ENCODE data around the gene PPCDC.

DNA sequence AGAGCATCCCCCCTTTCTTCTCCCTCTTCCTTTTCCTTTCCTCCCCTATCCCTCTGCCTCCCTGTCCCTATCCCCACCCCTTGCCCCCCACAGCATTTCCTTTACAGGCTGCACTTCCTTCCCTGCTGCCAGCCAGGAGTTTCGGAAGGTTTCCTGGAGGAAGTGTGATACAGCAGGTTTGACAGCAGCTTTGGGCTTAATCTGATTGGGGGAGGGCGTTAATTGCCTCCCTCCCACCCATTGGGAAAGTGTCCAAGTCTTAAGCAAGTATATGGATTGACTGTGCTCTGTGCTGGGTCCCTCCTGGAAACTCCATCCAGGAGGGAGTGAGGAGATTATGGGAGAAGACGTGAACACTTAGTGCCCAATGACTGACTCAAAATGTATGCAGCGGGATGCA is 26.2 kb upstream of the PPCDC start:
- TF ChIP-seq, protein P1, sequence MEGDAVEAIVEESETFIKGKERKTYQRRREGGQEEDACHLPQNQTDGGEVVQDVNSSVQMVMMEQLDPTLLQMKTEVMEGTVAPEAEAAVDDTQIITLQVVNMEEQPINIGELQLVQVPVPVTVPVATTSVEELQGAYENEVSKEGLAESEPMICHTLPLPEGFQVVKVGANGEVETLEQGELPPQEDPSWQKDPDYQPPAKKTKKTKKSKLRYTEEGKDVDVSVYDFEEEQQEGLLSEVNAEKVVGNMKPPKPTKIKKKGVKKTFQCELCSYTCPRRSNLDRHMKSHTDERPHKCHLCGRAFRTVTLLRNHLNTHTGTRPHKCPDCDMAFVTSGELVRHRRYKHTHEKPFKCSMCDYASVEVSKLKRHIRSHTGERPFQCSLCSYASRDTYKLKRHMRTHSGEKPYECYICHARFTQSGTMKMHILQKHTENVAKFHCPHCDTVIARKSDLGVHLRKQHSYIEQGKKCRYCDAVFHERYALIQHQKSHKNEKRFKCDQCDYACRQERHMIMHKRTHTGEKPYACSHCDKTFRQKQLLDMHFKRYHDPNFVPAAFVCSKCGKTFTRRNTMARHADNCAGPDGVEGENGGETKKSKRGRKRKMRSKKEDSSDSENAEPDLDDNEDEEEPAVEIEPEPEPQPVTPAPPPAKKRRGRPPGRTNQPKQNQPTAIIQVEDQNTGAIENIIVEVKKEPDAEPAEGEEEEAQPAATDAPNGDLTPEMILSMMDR (IDR thresholded peaks at IDR 0.05): no peak
- TF ChIP-seq EP300 (IDR thresholded peaks at IDR 0.05): no peak
- no peak for TF ChIP-seq POLR2A (IDR thresholded peaks at IDR 0.05; ENCODE audit: low read depth)

All from esophagus muscularis mucosa (tissue), 4 donors.